OCI-LY1 (cell line): ENCODE results near the gene ZMYM4.

Experiments
- EZH2 ChIP-seq: fragments of 200-600 bp; sonication (generic), shearing (Covaris generic); IDR thresholded peaks from 2 replicates; pipeline ENCODE4 v1.8.0; 2017; ENCODE audit warnings: borderline replicate concordance, mixed run types, mild to moderate bottlenecking, antibody characterized with exemption, low read length, moderate library complexity, mixed read lengths
- TF ChIP-seq, protein P1 (sequence below): fragments of 200-600 bp; sonication (generic), shearing (Covaris generic); IDR thresholded peaks from 2 replicates; pipeline ENCODE4 v1.5.1; 2017; ENCODE audit warnings: mild to moderate bottlenecking, antibody characterized with exemption, low read length, moderate library complexity, mixed read lengths

DNA sequence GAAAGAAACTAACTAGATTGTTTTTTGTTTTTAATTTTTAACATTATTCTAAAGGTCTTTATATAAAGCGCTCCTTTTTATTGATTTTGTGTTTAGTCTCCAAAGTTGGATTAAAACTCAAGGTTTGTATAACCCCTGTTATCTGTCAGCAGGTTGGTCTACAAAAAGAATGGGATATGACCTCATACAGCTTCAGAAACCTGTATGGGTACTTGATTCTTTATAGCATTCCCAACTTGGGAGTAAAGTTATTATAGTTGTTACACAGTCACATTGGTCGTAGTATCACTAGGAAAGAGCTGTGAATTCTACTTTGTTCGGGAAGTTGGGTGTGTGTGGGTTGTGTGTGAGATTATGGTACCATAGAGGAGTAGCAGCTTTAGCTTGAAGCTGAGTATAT is 52.4 kb downstream of the ZMYM4 start:
- TF ChIP-seq, protein P1, sequence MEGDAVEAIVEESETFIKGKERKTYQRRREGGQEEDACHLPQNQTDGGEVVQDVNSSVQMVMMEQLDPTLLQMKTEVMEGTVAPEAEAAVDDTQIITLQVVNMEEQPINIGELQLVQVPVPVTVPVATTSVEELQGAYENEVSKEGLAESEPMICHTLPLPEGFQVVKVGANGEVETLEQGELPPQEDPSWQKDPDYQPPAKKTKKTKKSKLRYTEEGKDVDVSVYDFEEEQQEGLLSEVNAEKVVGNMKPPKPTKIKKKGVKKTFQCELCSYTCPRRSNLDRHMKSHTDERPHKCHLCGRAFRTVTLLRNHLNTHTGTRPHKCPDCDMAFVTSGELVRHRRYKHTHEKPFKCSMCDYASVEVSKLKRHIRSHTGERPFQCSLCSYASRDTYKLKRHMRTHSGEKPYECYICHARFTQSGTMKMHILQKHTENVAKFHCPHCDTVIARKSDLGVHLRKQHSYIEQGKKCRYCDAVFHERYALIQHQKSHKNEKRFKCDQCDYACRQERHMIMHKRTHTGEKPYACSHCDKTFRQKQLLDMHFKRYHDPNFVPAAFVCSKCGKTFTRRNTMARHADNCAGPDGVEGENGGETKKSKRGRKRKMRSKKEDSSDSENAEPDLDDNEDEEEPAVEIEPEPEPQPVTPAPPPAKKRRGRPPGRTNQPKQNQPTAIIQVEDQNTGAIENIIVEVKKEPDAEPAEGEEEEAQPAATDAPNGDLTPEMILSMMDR: no peak
- TF ChIP-seq EZH2: no peak
